ENCODE results near the gene PTPRM.
"Not testable (repeated sequence)": the region's sequence is repeated elsewhere in the genome, so short reads cannot be mapped to it uniquely, and the experiment has no call there.

PTPRM gene

GRCh38 chr18:8433771-8434170 lies 866.7 kb downstream of the PTPRM start:
- DNase-seq (ENCODE audit: low spot score) = no peak

- no peak for DNase-seq (ENCODE audit: low spot score)
Measured at GRCh38 chr18:8435376-8435775, 868.3 kb downstream of the PTPRM start.

GRCh38 chr18:8439055-8439454 lies 871.9 kb downstream of the PTPRM start:
- no peak for DNase-seq (ENCODE audit: low spot score)

- no peak for DNase-seq (ENCODE audit: low spot score)
Measured at GRCh38 chr18:8443505-8443904, 876.4 kb downstream of the PTPRM start.

- not testable (repeated sequence) for DNase-seq (ENCODE audit: low spot score)
Measured at GRCh38 chr18:8446936-8447335, 879.8 kb downstream of the PTPRM start.

GRCh38 chr18:8448130-8448529 lies 881.0 kb downstream of the PTPRM start:
- DNase-seq (ENCODE audit: low spot score) = no peak

- no peak for DNase-seq (ENCODE audit: low spot score)
Measured at GRCh38 chr18:8450013-8450412, 882.9 kb downstream of the PTPRM start.

GRCh38 chr18:8450898-8451665 lies 884.0 kb downstream of the PTPRM start:
- no peak for DNase-seq (ENCODE audit: low spot score)

- no peak for DNase-seq (ENCODE audit: low spot score)
Measured at GRCh38 chr18:8453528-8453927, 886.4 kb downstream of the PTPRM start.

GRCh38 chr18:8454136-8454535 lies 887.0 kb downstream of the PTPRM start:
- DNase-seq (ENCODE audit: low spot score) = no peak

GRCh38 chr18:8455661-8456614 lies 888.8 kb downstream of the PTPRM start:
- no peak for DNase-seq (ENCODE audit: low spot score)
